Omental fat pad (tissue), 4 donors: ENCODE results near the gene GPA33. TPM values are rescaled to one million over a fixed set of nuclear protein-coding genes. Genes with fewer than 3 reads are reported as not detected.

Experiments used
- ATAC-seq: fragments of 150-250 bp; one replicate; pipeline ENCODE4 v1.9.1; 2016; ENCODE audit warnings: mild to moderate bottlenecking, moderate library complexity; ENCODE audit not compliant: low FRiP score
- DNase-seq: peaks from one replicate; pipeline ENCODE4 v3.0.0-alpha.2; 2019; ENCODE audit warnings: low spot score
- CTCF ChIP-seq, 3 donors: fragments of 450-650 bp; IDR thresholded peaks; one replicate each; pipeline ENCODE4 v1.5.1; 2016 to 2017; ENCODE audit warnings: antibody characterized with exemption in 3 of 3, mild to moderate bottlenecking in 3 of 3, moderate library complexity in 2 of 3
- total RNA-seq, 4 donors: library from RNA; depleted of rRNA; stranded (reverse); fragments of >200 nt; gene quantifications; one replicate each; pipeline ENCODE4 v1.1.0, GENCODE V29; 2016

Gene GPA33
- total RNA-seq, 4 donors from 2014 or later, result 0.37 to 0.72 TPM; not detected in 2

DNA sequence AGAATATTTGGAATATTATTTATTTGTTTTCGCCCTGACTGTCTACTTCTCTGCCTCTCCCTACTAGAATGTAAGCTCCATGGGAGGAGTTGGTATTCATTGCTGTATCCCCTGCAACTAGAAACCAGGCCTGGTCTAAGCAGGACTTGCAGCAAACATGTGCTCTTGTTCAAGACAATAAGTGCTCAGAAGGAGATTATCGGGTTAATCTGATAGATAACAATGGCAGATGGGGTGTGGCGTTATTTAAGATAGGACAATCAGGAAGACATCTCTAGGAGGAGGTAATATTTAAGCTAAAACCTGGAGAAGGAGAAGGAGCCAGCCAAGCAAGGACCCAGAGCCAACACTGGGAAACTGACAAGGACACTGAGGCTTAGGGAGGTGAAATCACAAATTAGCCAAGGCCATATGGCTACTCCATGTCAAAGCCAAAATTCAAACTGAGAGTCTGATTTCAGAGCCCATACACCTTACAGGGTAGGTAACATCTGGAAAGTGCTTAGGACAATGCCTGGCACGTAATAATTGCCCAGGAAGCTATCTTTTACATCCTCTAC is 45.2 kb upstream of the GPA33 start:
- no peak for ATAC-seq
- no peak for TF ChIP-seq CTCF (IDR thresholded peaks at IDR 0.05)
- no peak for DNase-seq

DNA sequence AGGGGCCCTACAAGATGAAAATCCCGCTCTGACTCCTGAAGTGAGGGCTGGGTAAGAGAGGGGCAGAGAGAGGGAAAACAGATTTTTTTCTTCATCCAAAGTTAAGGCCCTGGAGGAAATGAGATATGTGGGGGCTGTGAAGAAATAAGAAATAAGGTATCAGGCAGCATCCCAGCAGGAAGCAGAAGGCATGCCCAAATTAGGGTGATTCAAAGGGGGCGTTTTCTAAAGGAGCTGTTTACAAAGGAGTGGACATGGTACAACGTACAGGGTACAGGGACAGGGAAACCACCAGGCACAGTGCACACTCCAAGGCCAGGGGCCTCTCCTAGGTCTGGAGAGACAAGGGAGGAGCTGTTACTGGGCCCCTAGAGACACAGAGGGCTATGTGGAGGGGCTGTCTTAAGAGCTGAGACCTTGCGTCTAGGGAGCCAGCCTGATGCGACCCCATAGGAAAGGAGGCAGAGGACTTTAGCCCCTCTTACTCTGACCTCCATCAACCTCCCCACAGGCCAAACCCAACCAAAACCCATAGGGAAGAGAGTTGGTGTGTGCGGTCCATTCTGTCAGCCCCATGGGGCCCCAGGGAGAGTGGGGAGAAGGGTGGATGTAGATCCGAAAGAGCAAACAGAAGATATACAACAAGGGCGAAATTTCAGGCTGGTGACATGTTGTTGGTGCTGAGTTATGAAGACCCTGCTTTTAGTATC is 42.3 kb upstream of the GPA33 start:
- ATAC-seq (no peak), DNase-seq (no peak)
- no peak for TF ChIP-seq CTCF (IDR thresholded peaks at IDR 0.05)

GRCh38 chr1:167130829-167131510 is 40.8 kb upstream of the GPA33 start:
- DNase-seq, result no peak
- no peak for ATAC-seq

GRCh38 chr1:167128261-167129227 is 38.4 kb upstream of the GPA33 start:
- ATAC-seq (no peak), DNase-seq (no peak)
- no peak for TF ChIP-seq CTCF (IDR thresholded peaks at IDR 0.05)

More at GRCh38 chr1:167130829-167131510, 40.8 kb upstream of the GPA33 start:
- TF ChIP-seq CTCF (IDR thresholded peaks at IDR 0.05), result no peak

DNA sequence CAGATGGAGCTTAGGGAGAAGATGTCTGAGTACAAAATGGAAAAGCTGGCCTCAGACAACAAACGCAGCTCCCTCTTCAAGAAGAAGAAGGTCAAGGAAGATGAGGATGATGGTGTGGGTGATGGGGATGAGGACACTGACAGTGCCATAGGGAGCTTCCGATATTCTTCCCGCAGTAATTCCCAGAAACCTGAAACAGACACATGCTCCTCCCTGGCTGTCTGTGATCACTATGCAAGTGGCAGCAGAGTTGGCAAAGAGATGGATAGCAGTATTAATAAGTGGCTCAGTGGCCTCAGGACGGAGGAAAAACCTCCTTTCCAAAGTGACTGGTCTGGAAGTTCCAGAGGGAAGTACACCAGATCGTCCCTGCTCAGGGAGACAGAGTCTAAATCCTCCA is 37.5 kb upstream of the GPA33 start:
- no peak for ATAC-seq
- no peak for DNase-seq
- no peak for TF ChIP-seq CTCF (IDR thresholded peaks at IDR 0.05)

DNA sequence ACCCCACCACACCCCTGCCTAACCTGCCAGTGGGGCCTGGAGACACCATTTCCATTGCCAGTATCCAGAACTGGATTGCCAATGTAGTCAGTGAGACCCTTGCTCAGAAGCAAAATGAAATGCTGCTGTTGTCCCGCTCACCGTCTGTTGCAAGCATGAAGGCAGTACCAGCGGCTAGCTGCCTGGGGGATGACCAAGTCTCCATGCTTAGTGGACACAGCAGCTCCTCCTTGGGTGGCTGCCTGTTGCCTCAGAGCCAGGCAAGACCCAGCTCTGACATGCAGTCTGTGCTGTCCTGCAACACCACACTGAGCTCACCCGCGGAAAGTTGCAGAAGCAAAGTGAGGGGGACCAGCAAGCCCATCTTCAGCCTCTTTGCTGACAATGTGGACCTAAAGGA is 37.1 kb upstream of the GPA33 start:
- DNase-seq (no peak), ATAC-seq (no peak)
- no peak for TF ChIP-seq CTCF (IDR thresholded peaks at IDR 0.05)
